Central memory CD4-positive, alpha-beta T cell (primary cell): Measurements from ENCODE around the gene SLC37A1.
A peak's percentile ranks its signal among the peaks of the same experiment; 100 is the strongest.

ENCODE experiments used
- DNase-seq: peaks from one replicate; pipeline ENCODE4 v3.0.0; 2022

The SLC37A1 gene

DNA sequence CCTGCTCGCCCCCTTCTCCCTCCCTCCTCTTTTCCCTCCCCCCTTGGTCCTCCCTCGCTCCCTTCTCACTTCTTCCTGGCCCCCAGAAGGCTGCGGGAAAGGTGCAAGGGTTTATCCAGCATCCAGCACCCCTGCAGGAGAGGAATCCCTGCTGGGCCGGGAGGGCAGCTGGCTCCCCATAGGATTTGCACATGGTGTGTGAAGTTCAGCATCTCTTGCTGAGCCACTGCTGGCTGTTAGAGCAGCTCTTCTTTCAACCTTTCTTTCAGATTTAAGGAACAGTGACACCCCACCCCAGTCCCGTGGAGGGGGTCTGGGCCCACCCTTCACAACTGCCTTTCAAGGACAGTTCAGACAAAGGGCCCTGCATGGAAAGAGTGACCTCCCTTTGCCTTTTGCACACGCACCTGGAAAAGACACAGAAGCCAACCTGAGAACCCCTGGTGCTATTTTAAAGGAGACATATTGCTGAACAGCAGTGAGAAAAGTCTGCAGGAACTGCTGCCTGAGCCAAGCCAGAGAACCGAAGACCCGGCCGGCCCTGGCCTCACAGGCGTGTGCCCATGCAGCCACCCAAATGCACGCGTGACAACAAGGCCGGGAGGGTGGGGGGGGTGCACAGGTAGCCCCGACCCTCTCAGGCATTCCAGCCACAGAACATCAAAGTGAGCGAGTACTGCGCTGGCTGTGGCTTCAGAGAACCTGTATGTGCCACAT, 66.6 kb downstream of the SLC37A1 start:
- no peak for DNase-seq

DNA sequence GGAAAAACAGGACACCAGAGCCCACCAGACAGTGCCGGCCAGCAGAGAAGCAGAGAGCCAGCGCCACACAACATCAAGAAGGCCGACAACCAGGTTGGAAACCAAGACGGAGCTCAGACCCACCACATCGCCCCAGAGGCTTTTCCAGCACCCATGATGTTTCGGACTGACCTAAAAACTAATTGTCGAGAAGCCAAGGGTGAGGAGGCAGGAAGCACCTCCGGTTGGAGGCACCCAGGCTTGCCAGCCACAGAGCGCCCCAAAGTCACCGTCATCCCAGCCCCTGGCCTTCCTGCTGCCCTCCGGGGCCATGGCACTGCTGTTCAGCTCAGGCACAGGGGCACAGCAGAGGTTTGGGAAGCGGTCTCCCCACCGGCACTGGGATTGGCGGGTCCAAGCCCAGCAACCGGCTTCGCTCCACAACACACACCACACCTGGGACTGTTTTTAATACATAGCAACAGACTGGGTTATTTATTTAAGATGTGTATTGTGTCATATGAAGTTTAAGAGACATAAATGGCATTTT, 67.2 kb downstream of the SLC37A1 start:
- no peak for DNase-seq

DNA sequence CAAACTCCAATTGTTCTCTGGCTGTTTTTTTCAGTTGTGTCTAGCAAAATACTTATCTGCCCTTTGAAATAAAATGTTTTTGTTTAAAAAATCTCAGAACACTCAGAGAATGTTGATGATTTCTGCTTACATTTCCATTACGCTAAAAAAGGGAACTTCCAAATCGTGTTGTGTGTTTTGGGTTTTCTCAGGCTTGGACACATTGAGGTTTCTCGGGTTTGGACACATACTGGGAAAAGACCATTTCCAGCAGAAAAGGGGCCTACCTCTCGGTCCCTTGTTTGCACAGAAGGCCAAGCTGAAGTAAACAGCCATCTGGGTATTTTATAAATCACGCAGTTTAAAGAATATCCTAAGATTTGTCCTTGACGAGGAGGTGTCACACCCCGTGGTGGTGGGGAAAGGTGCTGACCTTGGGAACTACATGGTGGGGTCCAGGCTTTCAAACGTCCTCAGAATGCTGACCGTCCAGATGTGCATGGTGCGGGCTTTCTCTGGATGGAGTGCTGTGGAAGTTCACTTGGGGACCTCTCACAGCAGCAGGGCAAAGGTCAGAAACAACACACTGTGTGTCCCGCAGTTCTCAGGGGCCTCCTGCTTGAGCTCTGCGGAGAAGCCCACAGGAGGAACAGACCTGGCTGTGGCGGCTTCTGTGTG, 67.8 kb downstream of the SLC37A1 start:
- no peak for DNase-seq

DNA sequence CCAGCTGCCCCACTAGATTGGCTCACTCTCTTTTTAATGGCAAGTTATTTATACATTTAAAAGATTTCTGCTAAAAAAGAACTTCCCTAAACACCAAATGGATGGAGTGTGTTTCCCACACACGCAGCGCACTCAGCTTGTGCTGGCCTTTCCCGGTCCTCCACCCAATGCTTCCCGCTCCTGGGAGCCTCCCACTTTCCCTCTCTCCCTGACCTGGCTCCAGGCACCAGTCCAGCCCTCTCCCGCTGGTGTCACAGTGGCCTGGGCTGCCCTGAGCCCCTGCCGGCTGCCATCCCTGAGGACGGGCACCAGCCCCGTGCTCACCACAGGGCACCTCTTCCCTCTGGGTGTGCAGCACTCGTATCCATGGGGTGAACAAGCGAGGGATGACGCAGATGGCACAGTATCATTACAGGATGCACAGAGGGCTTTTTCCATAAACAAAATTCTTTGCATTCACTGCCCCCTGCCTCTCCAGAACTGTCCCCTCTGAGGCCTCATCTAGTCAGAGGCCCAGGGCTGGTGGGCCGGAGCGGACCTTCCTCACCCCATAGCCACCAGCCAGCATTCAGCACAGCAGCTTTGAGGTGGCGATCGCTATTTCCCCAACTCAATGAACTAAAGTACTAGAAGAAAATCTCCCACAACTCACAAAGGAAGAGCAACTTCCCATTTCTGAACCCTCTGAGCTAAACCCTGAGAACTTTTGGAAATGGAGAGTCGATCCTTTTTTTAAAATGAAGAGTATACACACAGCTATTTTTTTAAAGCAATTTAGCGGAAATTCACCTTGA, 68.5 kb downstream of the SLC37A1 start:
- DNase-seq: no peak

DNA sequence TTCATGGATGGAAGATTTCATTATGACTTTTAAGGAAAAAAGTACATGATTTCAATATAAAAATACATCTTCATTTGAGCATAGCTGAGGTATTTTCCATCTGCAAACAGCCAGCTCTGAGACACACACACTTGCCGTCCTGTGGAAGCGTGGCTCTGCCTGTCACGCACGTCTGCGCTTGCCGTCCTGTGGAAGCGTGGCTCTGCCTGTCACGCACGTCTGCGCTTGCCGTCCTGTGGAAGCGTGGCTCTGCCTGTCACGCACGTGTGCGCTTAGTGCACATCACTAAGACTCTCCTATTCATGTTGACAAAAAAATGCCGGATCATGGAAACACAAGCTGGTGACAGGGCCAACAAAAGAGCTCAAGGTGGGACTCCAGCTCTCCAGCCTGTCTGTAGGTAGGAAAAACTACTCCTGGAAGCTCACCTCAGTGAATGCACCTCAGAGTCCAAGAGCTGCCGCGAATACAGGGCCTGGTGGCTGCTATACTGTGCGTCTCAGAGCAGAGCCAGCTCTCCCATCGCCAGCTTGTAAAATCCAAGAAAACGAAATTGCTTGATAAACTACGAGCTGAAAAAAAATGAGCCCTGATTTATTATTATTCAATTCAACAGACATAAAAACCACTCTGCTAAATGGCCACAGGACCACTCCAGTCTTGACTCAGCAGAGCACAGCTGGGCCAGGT, 69.3 kb downstream of the SLC37A1 start:
- no peak for DNase-seq

DNA sequence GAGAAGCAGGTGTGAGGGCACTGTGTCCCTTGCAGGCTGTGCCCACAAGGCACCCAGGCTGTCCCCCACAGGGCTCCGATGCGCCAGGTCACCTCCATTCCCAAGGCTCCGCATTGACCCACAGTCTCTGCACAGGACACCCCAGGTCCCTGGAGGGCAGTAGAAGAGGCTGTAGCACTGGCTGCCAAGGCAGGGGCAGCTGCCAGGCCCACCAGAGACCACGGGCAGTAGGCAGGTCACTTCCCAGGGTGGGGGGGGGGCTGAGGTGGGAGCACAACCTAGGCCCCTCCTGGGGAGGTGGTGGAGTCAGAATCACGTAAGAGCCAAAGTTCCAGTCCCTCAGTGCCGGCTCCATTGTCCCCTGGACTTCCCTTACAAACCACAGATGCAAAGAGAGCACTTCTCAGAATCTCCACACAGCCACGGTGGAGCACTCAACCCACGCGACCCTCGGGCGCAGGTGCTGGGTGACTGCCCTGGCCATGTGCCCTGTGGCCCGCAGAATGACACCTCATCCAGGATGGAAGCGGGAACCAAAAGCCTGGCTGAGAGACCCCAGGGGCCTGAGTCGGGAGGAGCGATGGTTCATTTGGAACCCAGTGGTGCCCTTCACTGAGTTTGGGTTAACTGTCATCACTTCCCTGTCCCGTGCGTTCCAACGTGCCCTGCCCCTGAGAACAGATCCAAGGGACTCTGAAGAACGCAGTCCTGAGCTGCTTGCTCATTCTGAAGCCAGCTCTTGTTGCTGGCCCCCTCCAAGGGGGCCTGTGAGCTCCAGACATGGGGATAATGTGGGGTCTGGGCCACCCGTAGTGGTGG, 70.0 kb downstream of the SLC37A1 start:
- DNase-seq: no peak

DNA sequence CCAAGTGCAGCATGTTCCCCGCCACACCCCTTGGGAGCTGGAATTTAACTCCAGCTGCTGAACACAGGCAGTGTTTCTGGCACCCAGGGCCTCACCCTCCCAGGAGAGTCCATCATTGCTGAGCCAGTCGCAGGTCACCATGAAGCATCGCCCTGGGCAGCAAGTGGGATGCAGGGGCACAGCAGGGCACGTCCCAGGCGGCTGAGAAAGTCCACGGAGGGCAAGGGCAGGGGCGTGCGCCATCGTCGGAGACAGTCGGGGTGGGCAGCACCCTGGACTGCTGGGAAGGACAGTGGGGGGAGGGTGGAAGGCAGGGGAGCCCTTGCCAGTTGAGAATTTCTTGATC, 70.6 kb downstream of the SLC37A1 start:
- no peak for DNase-seq

DNA sequence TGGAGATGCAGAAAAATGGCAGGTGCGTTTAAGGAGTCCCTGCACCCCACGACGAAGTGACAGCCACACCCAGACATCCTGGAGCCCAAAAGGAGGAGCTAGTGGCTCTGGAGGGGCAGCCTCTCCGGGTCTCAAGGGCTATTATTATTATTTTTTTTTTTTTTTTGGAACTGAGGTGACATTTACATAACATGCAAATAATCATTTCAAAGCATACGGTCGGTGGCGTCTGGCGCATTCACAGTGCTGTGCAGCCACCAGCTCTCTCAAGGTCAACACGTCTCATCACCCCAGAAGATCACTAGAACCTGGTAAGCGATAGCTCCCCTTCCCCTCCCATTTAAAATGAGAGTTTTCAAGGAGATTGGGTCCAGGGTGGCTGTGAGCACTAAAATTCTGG, 72.2 kb downstream of the SLC37A1 start:
- no peak for DNase-seq

DNA sequence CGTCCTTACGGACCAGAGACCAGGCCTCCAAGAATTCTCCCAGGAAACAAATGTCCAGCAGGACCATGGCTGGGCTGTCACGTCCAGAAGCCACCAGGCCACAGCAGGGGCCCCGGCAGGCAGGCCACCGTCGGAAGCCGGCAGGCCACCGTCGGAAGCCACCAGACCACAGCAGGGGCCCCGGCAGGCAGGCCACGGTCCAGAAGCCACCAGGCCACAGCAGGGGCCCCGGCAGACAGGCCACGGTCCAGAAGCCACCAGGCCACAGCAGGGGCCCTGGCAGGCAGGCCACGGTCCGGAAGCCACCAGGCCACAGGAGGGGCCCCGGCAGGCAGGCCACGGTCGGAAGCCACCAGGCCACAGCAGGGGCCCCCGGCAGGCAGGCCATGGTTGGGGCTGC, 72.8 kb downstream of the SLC37A1 start:
- no peak for DNase-seq

DNA sequence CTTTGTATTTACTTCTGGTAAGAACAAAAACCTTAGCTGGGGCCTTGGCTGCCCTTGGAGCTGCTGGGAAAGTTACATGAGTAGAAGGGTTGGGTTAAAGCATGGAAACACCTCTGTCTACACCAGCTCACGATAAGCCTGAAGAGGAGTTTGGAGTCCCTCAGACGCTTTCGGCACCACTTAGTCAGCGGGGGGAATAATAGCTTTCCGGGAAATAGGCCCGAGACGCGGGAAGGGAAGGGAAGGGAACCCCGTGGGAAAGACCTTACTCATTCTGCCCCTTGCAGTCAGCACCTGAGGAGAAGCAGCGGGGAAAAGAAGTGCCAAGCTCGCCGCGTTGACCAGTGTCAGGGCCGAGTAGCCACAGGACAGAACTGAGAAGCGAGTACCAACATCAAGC, 73.4 kb downstream of the SLC37A1 start:
- no peak for DNase-seq

DNA sequence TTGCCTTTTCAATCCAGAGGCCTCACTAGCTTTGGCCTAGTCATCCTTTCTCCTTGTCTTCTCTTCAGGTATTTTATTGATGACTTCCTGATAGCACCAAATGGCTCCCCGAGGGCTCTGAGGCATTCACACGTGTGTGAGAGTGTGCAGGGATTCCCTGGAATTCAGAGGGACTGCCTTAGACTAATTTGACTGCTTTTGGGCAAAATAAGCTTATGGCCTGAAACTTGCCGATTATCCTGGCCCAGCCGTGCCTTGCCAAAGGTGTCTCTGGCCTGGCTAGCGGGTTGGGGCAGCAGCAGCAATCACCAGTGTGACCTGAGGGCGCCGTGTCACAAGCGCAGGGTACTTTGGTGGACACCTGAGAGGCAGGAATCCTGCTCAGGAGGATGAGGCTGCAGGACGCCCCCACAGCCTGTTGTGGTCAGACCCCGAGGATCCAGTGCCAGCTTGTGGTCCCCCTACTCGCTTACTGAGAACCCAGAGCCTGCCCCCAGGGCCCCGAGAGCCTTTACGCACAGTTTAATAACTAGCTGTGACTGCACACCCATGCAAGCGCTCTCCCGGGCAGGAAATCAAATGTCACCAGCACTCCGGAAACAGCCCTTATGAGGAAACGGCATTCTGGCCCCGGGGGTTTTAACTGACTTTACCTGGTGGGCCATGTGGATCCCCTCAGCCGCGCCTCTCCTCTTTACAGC, 76.9 kb downstream of the SLC37A1 start:
- DNase-seq: no peak

DNA sequence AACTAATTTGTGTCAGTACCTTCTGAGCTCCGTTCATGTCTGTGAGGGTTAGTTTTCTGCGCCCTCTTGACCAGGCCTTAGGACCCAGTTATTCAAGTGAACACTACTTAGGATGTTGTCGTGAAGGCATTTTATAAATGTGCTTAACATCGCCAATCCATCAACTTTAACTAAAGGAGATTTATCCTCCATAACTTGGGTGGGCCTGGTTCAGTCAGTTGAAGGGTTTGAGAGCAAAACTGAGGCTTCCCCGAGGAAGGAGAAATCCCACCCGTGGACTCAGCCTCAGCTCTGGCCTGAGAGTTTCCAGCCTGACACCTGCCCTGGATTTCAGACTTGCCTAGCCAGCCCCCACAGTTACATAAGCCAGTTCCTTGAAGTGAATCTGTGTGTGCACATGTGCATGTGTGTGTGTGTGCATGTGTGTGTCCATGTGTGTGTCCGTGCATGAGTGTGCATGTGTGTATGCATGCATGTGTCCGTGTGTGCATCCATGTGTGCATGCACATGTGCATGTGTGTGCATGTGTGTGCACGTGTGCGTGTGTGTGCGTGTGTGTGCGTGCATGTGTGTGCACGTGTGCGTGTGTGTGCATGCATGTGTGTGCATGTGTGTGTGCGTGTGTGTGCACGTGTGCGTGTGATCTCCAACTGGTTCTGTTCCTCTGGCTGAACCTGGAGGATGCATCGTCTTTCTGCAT, 77.7 kb downstream of the SLC37A1 start:
- DNase-seq: no peak

DNA sequence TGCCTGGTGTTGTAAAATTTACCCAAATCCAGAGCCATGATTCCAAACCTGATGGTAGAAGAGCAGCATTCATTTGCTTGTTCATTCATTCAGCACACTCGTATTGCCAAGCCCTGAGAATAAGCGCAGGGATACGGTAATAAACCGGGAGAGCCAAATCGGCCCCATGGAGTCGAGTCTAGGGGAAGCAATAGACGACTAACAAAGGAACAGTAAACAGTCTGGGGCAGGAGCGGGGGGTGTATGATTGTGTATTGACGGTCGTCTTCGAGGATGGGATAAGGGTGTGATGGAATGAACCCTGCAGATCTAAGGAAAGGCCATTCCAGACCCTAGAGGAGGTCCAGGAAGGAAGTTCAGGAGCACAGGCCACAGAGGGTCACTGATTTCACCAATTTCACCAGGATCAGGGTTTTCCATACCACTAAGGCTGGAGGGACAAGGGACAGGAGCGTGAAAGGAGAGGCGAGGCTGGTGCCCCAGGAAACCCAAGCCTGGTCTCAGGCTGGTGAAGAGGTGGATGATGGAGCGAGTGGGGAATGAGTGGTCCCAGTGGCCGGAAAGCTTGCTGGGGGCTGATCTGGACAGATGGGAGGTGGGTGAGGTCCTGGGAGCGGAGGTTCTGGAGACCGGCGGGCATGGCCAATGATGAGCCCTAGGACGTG, 78.6 kb downstream of the SLC37A1 start:
- DNase-seq: no peak

DNA sequence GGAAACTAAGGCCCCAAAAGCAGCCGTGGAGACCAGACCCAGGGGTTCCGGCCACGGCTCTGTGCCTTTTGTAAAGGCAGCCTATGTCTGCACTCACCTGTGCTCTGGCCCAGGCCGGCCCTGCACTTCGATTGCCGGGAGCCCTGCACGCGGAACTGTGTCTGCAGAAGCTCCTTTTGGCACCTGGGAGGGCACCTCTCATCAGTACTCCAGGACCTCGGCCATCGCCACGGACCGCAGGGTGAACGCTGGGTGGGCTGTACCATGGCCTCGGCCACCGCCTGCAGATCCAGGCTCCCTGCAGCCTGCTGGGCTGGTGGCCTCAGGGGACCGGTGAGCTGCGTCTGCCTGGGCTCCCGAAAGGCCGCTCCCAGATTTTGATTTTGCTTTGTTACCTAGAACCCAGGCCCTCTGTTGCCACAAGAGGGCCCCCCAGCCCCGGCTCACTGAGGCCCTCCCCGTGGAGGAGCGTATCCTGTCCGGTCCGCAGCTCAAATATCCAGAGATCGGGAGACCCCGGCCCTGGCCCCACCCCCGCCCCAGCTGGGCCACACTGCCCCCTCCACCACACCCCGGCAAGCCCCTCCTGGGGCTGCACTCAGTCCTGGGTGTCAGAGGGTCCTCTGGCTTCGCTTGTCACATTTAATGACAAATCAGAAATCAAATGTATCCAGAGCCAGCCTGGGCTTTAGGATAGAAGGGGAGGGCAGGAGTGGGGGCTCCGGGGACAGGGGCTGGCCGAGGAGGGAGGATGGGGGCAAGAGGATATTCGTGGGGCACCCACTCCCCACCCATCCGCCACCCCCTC, 79.6 kb downstream of the SLC37A1 start:
- DNase-seq: peak; percentile 53

DNA sequence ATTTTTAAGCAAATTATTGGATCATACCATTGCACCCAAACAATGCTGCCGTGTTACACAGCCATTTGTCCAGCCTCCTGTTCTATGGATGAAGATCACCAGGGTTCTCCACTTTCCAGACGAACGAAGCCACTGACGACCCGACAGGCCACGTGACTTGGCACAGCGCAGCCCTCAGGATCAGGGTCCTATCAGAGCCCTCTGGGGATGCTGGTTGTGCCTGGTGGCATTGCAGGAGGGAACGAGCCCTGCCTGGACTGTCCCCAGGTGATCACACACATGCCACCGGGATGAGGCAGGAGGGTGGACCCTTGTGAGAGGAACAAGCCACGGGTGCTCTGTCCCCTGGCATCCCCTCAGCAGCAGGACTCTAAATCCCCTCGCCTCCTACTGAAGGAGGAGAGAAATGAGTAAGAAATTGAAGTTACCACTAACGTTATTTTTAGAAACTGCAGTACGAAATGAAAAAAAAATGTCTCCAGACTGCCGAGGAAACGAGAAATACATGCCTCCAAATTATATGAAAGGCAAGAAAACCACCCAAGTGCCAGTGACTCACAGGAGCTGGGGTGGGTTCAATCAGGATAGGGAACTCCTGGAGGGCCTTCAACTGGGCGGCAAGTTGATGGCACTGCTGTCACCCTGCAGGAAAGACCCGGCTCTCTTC, 81.1 kb downstream of the SLC37A1 start:
- no peak for DNase-seq

DNA sequence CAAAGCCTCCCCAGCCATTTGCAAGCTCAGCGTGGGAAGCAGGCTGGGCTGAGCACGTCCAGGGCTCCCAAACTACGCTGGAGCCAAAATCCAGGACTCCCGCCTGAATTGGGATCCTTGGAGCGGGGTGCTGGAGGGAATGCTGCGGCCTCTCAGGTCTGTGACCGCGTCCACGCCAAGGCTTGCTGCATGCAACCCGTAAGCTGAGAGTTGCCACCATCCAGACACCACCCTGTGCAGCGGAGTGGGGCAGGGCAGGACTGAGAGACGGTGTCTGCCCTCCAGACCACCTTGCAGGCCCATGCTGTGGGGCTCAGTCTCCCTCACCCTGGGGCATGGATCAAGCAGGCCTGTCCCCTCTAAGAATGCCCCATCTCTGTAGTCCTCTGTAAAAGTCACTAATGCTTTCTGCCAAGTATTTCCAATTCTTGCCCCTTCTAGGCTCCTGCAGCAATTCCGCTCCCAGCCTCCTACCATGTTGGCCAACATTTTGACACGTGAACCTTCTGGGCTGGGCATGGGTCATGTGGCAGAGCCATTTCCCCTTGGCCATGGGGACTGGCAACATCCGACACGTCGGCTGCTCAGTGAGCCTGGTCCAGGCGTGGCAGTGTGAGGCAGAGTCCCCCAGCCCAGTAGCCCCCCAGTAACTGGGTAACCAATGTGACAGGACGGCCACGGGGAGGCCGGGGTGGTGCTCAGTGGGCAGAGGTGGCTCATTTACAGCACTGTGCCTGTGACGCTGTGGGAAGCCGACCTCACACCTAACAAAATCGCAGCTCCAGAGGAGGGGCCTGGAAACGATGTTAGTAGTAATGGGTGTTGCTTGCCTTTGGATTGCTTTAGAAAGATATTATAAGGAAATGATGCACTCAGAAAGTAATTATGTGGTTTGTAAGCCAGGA, 81.9 kb downstream of the SLC37A1 start:
- no peak for DNase-seq

DNA sequence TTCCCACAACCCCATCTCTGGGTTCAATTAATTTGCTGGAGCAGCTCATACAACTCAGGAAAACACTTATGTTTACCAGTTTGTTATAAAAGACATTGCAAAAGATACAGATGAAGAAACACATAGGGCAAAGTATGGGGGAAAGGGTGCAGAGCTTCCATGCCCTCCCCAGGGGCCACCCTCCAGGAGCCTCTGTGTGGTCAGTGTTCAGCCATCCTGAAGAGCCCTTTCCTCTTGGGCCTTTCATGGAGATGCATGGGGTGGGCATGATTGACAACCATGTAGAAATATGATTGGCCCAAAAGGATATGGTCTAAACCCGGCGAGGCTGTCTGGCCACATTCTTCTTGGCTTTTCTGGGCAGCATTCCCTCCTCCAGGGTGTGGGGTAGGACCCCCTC, 83.0 kb downstream of the SLC37A1 start:
- DNase-seq: no peak
